ENCODE measurements around the gene CD74.
"Not testable (repeated sequence)": the region's sequence is repeated elsewhere in the genome, so short reads cannot be mapped to it uniquely, and the experiment has no call there.

Gene CD74

GRCh38 chr5:150441813-150442698 lies 29.3 kb upstream of the CD74 start:
- DNase-seq (ENCODE audit: low read depth), result no peak

- DNase-seq (ENCODE audit: low read depth), result no peak
Measured at GRCh38 chr5:150440948-150441812, 28.5 kb upstream of the CD74 start.

GRCh38 chr5:150438873-150439546 lies 26.3 kb upstream of the CD74 start:
- DNase-seq (ENCODE audit: low read depth), result no peak

GRCh38 chr5:150436141-150436680 lies 23.5 kb upstream of the CD74 start:
- peak; percentile 89 for DNase-seq (ENCODE audit: low read depth)

GRCh38 chr5:150434464-150434863 lies 21.8 kb upstream of the CD74 start:
- no peak for DNase-seq (ENCODE audit: low read depth)

- DNase-seq (ENCODE audit: low read depth), result no peak
Measured at GRCh38 chr5:150431574-150431973, 18.9 kb upstream of the CD74 start.

- no peak for DNase-seq (ENCODE audit: low read depth)
Measured at GRCh38 chr5:150431048-150431447, 18.3 kb upstream of the CD74 start.

GRCh38 chr5:150429410-150429873 lies 16.7 kb upstream of the CD74 start:
- DNase-seq (ENCODE audit: low read depth), result no peak

- DNase-seq (ENCODE audit: low read depth), result no peak
Measured at GRCh38 chr5:150428978-150429377, 16.3 kb upstream of the CD74 start.

GRCh38 chr5:150428106-150428876 lies 15.6 kb upstream of the CD74 start:
- no peak for DNase-seq (ENCODE audit: low read depth)

GRCh38 chr5:150426165-150426564 lies 13.5 kb upstream of the CD74 start:
- DNase-seq (ENCODE audit: low read depth), result not testable (repeated sequence)

- DNase-seq (ENCODE audit: low read depth), result no peak
Measured at GRCh38 chr5:150422758-150423157, 10.0 kb upstream of the CD74 start.

- DNase-seq (ENCODE audit: low read depth), result no peak
Measured at GRCh38 chr5:150422075-150422474, 9.4 kb upstream of the CD74 start.

GRCh38 chr5:150419630-150420270 lies 7.0 kb upstream of the CD74 start:
- no peak for DNase-seq (ENCODE audit: low read depth)

- not testable (repeated sequence) for DNase-seq (ENCODE audit: low read depth)
Measured at GRCh38 chr5:150413902-150414790, 1.4 kb upstream of the CD74 start.

GRCh38 chr5:150413176-150413901 lies 629 bp upstream of the CD74 start:
- no peak for DNase-seq (ENCODE audit: low read depth)

GRCh38 chr5:150411245-150411979 lies 1.3 kb downstream of the CD74 start:
- DNase-seq (ENCODE audit: low read depth), result peak; percentile 39

Data from stimulated activated CD8-positive, alpha-beta memory T cell treated with anti-CD3 and anti-CD28 coated beads, Interleukin-12 subunit alpha, Interleukin-12 subunit beta, amount 100 ng/mL, for 1 hour (primary cell).